Astrocyte of the cerebellum (primary cell): ENCODE data around the gene PHLDA1.
"Not testable (repeated sequence)": the region's sequence is repeated elsewhere in the genome, so short reads cannot be mapped to it uniquely, and the experiment has no call there.

ENCODE experiments used
- DNase-seq: peaks from one replicate; pipeline ENCODE4 v3.0.0-alpha.2; 2011; ENCODE audit warnings: low read depth
- H3K4me3 ChIP-seq: 2 replicates; pipeline ENCODE4 v1.5.1; 2011; ENCODE audit warnings: mild to moderate bottlenecking, low read depth, low read length, moderate library complexity
- in situ Hi-C: cut with HindIII; loops from 2 replicates; pipeline ENCODE4 v1.10.0; 2017; ENCODE audit warnings: low sequenced_read_pairs
- TF ChIP-seq, protein P1 (sequence below): IDR thresholded peaks from 2 replicates; pipeline ENCODE4 v1.5.1; 2012; ENCODE audit warnings: low read length, low read depth, moderate library complexity, mild to moderate bottlenecking; ENCODE audit errors: missing control alignments

PHLDA1 gene

DNA sequence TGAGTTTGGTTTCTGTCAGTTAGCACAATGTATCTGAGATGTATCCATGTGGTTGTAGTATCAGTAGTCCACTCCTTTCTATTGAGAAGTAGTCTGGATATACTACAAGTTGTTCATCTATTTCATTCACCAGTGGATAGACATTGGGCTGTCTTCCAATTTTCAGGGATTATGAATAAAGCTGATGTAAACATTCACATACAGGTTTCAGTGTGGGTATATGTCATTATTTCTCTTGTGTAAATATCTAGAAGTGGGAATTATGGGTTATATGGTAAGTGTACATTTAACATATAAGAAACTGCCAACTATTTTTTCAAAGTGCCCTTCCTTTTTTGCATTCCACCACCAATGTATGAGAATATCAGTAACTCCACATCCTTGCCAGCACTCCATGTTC lies 35.9 kb downstream of the PHLDA1 start:
- DNase-seq, result no peak
- no peak overlapping the region for H3K4me3 ChIP-seq
- TF ChIP-seq, protein P1, sequence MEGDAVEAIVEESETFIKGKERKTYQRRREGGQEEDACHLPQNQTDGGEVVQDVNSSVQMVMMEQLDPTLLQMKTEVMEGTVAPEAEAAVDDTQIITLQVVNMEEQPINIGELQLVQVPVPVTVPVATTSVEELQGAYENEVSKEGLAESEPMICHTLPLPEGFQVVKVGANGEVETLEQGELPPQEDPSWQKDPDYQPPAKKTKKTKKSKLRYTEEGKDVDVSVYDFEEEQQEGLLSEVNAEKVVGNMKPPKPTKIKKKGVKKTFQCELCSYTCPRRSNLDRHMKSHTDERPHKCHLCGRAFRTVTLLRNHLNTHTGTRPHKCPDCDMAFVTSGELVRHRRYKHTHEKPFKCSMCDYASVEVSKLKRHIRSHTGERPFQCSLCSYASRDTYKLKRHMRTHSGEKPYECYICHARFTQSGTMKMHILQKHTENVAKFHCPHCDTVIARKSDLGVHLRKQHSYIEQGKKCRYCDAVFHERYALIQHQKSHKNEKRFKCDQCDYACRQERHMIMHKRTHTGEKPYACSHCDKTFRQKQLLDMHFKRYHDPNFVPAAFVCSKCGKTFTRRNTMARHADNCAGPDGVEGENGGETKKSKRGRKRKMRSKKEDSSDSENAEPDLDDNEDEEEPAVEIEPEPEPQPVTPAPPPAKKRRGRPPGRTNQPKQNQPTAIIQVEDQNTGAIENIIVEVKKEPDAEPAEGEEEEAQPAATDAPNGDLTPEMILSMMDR, result no peak
- in situ Hi-C loops, result no loop called here

DNA sequence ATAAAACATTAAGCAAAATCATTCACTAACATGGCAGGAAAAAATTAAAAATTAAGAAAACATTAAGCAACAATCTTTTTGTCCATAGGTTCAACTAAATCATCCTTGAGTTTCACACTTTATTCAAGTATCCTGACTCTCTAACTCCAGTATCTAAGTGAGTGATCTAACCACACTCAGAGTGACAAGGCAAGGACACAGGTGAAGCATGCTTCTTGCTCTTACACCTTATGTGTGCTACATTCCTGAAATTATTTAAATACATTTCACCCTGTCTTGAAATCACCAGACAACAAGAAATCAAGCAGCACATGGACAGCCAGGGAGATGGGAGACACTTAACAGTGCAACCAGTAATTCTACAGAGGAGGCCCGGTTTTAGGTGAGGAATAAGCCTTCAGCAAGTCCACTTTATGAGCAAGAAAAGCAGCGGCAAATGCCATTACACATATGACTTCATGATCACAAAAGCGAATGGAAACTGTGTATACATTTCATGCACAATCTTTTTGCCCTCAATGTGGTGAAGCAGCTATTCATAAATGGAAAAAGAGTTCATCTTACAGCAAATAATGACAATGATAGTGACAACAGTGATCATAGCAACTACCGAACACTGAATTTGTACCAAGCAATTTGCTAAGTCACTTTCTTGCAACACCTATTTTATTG lies 37.4 kb downstream of the PHLDA1 start:
- in situ Hi-C loops, result no loop called here
- TF ChIP-seq, protein P1, result no peak
- H3K4me3 ChIP-seq, result no peak overlapping the region
- no peak for DNase-seq

DNA sequence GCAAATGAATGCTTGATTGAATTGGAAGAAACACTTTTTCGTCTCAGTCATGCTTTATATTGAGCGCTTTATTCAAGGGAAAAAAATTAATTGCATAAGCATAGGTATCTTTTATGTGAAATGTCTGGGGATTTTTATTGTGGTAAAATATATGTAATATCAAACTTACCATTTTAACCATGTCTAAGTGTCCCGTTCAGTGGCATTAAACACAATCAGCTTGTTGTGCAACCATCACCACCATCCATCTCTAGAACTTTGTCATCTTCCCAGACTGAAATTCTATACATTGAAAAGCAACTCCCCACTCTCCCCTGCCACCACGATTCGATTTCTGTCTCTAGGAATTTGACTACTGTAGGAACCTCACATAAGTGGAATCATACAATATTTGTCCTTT lies 39.8 kb downstream of the PHLDA1 start:
- no peak overlapping the region for H3K4me3 ChIP-seq
- TF ChIP-seq, protein P1, result no peak
- DNase-seq, result no peak
- in situ Hi-C loops, result no loop called here

DNA sequence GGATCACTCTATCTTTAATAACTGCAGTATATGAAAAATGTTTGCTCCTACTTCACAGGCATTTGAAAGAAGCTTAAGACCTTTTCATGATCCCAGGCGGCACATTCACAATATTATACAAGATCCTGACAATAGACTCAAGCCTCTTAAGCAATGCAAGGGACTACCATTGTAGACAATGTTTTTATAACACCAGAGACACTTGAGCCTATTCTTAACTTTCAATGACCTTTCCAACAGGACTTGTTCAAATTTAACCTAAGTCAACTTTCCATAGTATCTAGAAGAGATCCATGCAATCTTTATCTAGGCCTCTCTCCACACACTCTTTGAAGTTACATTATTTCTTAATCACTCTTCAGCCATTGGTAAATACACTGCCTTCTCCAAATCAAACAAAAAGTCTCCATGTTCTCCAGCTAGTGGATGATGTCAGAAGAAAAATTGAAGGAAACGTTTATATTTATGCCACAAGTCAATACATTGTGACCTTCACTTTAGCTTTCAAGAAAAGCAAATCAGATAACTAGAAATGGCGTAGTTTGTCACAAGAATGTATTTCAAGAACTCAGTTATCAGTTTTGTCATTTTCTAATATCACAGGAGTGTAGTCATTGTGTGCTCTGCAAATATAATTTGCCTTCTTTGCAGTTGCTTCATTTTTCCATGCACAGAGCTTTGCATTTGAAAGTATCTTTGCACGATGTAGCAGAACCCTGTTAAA lies 41.2 kb downstream of the PHLDA1 start:
- H3K4me3 ChIP-seq, result no peak overlapping the region
- TF ChIP-seq, protein P1, result no peak
- DNase-seq, result no peak
- in situ Hi-C loops, result no loop called here

DNA sequence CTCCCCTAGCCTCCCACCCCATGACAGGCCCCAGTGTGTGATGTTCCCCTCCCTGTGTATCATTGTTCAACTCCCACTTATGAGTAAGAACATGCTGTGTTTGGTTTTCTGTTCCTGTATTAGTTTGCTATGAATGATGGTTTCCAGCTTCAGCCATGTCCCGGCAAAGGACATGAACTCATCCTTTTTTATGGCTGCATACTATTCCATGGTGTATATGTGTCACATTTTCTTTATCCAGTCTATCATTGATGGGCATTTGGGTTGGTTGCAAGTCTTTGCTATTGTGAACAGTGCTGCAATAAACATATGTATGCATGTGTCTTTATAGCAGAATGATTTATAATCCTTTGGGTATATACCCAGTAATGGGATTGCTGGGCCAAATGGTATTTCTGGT lies 43.9 kb downstream of the PHLDA1 start:
- DNase-seq, H3K4me3 ChIP-seq, in situ Hi-C loops: not testable (repeated sequence)

DNA sequence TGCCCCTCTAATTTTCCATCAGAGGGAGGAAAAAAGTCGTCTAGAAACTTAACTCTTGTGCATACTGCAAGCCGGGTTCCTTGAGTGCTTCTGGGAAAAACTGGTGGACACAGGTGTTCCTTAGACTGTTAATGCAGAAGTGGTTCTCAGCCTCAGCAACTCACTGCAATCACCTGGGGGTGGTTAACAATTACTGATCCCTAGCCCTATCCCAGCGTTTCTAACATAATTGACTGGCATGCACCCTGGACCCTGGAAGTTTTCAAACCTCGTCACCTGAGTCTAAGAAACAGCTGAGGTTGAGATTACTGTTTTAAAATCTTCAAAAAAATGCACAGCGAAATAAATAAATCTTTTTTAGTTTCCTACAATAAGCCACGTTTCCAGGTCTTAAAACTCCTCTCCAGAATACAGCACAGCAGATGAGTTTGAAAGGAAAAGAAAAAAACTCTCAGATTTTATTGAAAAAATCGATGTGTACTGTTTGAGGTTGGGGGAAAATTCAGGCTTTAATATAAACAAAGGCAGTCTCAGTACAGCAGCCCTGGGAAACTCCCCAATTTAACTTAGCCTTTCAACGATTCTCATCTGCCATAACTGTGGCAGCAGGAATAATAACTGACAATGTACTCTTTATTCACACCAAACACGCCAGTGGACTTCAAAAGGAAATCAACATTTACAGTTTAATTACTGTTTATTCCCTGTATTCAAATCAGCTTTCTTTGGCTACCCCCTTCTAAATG lies 45.4 kb downstream of the PHLDA1 start:
- DNase-seq, result no peak
- in situ Hi-C loops, result no loop called here
- TF ChIP-seq, protein P1, result no peak
- no peak overlapping the region for H3K4me3 ChIP-seq

DNA sequence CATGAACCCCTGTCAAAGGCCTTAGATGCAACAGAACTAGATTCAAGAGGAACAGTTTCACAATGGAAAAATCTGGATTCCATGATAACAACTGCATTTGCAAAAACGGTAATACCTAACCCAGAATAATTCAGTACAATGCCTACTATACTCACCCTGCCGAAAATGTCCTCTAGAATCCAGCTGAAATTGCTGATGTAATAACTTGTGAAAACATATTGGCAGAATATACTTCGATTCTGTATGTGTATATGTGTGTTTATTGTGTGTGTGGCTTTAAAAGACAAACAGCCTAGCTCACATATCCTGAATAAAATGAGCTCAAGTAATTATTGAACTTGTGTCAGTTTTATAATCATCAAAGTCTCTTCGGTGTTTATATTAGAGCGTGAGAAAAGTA lies 46.0 kb downstream of the PHLDA1 start:
- H3K4me3 ChIP-seq, result no peak overlapping the region
- in situ Hi-C loops, result no loop called here
- TF ChIP-seq, protein P1, result no peak
- DNase-seq, result no peak
